ENCODE data around the gene DNMBP.

Gene DNMBP

DNA sequence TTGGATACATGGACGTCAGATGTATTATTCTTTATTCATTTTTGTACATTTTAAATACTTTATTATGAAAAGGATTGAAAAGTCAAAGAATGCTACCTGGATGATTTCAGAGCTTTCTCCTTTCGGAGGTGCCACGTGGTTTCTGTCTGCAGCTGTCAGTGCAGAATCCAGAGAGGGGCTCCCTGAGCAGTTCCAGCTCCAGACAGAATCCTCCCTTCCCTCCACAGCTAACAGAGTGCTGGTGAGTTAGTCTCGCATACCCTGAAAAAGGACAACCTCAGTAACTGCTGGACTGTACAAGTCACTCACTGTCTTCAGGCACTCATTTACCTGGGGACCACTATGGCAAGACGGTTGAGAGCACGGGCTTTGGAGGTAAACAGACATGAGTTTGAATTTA, 10.9 kb downstream of the DNMBP start:
- Histone ChIP-seq H3K27me3 (ENCODE audit: insufficient read depth, poor library complexity, severe bottlenecking) (no peaks in the 10 kb centered on the region), H3K4me3 (replicated peaks; ENCODE audit: insufficient read depth, low read length) (no peak overlapping the region), H3K27ac (replicated peaks) (no peak overlapping the region)
- DNase-seq (ENCODE audit: low read depth in 1 of 2, low spot score in 1 of 2), result no peak
- TF ChIP-seq, protein P1, sequence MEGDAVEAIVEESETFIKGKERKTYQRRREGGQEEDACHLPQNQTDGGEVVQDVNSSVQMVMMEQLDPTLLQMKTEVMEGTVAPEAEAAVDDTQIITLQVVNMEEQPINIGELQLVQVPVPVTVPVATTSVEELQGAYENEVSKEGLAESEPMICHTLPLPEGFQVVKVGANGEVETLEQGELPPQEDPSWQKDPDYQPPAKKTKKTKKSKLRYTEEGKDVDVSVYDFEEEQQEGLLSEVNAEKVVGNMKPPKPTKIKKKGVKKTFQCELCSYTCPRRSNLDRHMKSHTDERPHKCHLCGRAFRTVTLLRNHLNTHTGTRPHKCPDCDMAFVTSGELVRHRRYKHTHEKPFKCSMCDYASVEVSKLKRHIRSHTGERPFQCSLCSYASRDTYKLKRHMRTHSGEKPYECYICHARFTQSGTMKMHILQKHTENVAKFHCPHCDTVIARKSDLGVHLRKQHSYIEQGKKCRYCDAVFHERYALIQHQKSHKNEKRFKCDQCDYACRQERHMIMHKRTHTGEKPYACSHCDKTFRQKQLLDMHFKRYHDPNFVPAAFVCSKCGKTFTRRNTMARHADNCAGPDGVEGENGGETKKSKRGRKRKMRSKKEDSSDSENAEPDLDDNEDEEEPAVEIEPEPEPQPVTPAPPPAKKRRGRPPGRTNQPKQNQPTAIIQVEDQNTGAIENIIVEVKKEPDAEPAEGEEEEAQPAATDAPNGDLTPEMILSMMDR (IDR thresholded peaks at IDR 0.05; ENCODE audit: insufficient read depth, low read length), result no peak
- no peak for TF ChIP-seq POLR2AphosphoS5 (IDR thresholded peaks at IDR 0.05; ENCODE audit: low read depth)
- TF ChIP-seq, protein P2, sequence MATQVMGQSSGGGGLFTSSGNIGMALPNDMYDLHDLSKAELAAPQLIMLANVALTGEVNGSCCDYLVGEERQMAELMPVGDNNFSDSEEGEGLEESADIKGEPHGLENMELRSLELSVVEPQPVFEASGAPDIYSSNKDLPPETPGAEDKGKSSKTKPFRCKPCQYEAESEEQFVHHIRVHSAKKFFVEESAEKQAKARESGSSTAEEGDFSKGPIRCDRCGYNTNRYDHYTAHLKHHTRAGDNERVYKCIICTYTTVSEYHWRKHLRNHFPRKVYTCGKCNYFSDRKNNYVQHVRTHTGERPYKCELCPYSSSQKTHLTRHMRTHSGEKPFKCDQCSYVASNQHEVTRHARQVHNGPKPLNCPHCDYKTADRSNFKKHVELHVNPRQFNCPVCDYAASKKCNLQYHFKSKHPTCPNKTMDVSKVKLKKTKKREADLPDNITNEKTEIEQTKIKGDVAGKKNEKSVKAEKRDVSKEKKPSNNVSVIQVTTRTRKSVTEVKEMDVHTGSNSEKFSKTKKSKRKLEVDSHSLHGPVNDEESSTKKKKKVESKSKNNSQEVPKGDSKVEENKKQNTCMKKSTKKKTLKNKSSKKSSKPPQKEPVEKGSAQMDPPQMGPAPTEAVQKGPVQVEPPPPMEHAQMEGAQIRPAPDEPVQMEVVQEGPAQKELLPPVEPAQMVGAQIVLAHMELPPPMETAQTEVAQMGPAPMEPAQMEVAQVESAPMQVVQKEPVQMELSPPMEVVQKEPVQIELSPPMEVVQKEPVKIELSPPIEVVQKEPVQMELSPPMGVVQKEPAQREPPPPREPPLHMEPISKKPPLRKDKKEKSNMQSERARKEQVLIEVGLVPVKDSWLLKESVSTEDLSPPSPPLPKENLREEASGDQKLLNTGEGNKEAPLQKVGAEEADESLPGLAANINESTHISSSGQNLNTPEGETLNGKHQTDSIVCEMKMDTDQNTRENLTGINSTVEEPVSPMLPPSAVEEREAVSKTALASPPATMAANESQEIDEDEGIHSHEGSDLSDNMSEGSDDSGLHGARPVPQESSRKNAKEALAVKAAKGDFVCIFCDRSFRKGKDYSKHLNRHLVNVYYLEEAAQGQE (IDR thresholded peaks at IDR 0.05; ENCODE audit: insufficient replicate concordance, low read depth), result no peak

DNA sequence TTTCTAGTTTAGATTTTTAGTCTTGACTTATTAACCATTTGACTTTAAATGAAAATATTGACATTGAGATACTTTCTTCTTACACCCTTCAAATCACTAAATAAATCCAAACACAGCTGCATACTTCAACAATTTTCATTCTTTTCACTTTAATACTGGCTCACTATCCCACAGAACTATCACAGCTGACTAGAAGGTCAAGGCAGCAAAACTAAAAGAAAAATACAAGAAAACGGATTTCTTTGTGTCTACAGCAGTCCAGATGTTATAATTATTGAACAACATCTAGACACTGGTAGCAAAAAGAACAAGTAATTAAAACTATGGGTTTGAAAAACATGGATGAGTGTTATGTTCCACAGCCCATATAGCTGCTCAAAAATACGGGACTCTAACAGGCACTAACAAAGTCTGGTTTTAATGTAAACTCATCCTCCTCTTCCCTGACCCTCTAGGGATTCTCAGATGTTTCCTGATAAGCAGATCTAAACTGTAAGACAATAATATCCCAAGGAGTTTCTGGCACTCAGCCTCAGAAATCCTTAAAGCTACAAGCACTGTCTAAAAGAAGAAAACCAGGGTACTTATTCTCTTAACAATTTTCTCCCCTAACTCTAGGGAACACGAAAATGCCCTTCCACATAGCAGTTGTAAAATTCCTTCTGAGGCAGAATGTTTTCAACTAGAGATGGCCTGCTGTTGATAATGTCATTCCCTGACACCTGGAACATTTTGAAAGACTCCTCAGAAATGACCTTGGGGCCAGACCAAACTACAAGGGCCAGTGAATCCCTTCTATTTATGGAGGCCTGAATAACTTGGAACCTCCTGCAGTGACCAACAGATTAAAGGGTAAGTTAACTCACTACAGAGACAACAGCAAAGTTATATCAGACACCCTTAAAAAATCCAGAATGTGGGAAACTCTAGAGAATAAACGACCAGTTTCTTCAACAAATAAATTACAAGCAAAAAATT, 12.8 kb downstream of the DNMBP start:
- Histone ChIP-seq H3K4me3 (replicated peaks; ENCODE audit: insufficient read depth, low read length) (no peak overlapping the region), H3K27me3 (ENCODE audit: insufficient read depth, poor library complexity, severe bottlenecking) (no peaks in the 10 kb centered on the region), H3K27ac (replicated peaks) (no peak overlapping the region)
- TF ChIP-seq POLR2AphosphoS5 (IDR thresholded peaks at IDR 0.05; ENCODE audit: low read depth), result no peak
- no peak for TF ChIP-seq GABPA (IDR thresholded peaks at IDR 0.05; ENCODE audit: low read depth)
- TF ChIP-seq, protein P2 (IDR thresholded peaks at IDR 0.05; ENCODE audit: insufficient replicate concordance, low read depth), result no peak
- no peak for DNase-seq (ENCODE audit: low read depth in 1 of 2, low spot score in 1 of 2)

DNA sequence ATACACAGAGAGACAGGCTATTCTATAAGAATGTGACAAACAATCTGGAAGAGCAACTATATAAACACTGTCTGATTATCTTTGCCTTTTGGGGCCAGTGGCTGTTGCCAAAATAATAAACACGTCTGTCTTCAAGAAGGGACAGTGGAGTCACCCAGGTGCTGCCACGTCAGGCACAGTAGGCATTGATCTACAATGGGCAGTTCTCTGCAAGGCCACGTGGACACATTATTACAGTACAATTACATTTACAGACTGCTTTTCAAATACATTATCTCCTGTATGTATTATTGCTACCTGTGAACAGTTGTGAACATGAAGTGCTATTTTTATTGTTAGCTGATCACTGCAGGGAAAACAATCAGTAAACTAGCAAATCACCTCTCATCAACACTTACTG, 14.0 kb downstream of the DNMBP start:
- Histone ChIP-seq H3K27ac (replicated peaks) (no peak overlapping the region), H3K4me3 (replicated peaks; ENCODE audit: insufficient read depth, low read length) (no peak overlapping the region), H3K27me3 (ENCODE audit: insufficient read depth, poor library complexity, severe bottlenecking) (no peaks in the 10 kb centered on the region)
- no peak for DNase-seq (ENCODE audit: low read depth in 1 of 2, low spot score in 1 of 2)
- no peak for TF ChIP-seq POLR2AphosphoS5 (IDR thresholded peaks at IDR 0.05; ENCODE audit: low read depth)
- no peak for TF ChIP-seq SPI1 (IDR thresholded peaks at IDR 0.05; ENCODE audit: borderline replicate concordance, low read depth)
- TF ChIP-seq, protein P1 (IDR thresholded peaks at IDR 0.05; ENCODE audit: insufficient read depth, low read length), result no peak
- TF ChIP-seq, protein P2 (IDR thresholded peaks at IDR 0.05; ENCODE audit: insufficient replicate concordance, low read depth), result no peak
- no peak for TF ChIP-seq GABPA (IDR thresholded peaks at IDR 0.05; ENCODE audit: low read depth)

Data from HL-60 (cell line).